SK-N-SH (cell line): ENCODE results near the gene SLAMF8. TPM values are rescaled to one million over a fixed set of nuclear protein-coding genes. Genes with fewer than 3 reads are reported as not detected.

Source experiments
- CHD2 ChIP-seq: fragments of 150-350 bp; IDR thresholded peaks from 2 replicates; pipeline ENCODE4 v1.6.1; 2018; ENCODE audit warnings: low read length; ENCODE audit not compliant: partially characterized antibody
- EP300 ChIP-seq, 2 experiments: IDR thresholded peaks; 2 replicates each; pipeline versions ENCODE4 v1.4.0 to v1.6.1; 2012; ENCODE audit warnings: borderline replicate concordance in 1 of 2, low read depth in 1 of 2, low read length in 1 of 2
- EZH2phosphoT487 ChIP-seq: fragments of 200-600 bp; sonication (generic); IDR thresholded peaks from 2 replicates; pipeline ENCODE4 v1.6.1; 2017; ENCODE audit warnings: low read depth, mixed run types, mild to moderate bottlenecking, antibody characterized with exemption, moderate library complexity, borderline replicate concordance
- FOXM1 ChIP-seq: IDR thresholded peaks from 2 replicates; pipeline ENCODE4 v1.4.0; 2012; ENCODE audit warnings: low read depth, mild to moderate bottlenecking
- GABPA ChIP-seq: IDR thresholded peaks from 2 replicates; pipeline ENCODE4 v1.4.0; 2012; ENCODE audit warnings: low read depth, mild to moderate bottlenecking
- JUND ChIP-seq: IDR thresholded peaks from 2 replicates; pipeline ENCODE4 v1.4.0; 2012
- MEF2A ChIP-seq: IDR thresholded peaks from 2 replicates; pipeline ENCODE4 v1.4.0; 2012; ENCODE audit warnings: low read depth, borderline replicate concordance
- MXI1 ChIP-seq: IDR thresholded peaks from 2 replicates; pipeline ENCODE4 v1.6.1; 2012; ENCODE audit warnings: mild to moderate bottlenecking, low read depth, low read length, improper control_type of control experiment
- RAD21 ChIP-seq: IDR thresholded peaks from 2 replicates; pipeline ENCODE4 v1.6.1; 2012; ENCODE audit warnings: mild to moderate bottlenecking, low read length
- RCOR1 ChIP-seq: fragments of 150-350 bp; IDR thresholded peaks from 2 replicates; pipeline ENCODE4 v1.6.1; 2017; ENCODE audit warnings: antibody characterized with exemption, low read length
- RFX5 ChIP-seq: IDR thresholded peaks from 2 replicates; pipeline ENCODE4 v1.6.1; 2012; ENCODE audit warnings: mild to moderate bottlenecking, improper control_type of control experiment, low read length
- RXRA ChIP-seq: IDR thresholded peaks from 2 replicates; pipeline ENCODE4 v1.4.0; 2012; ENCODE audit warnings: low read depth, mild to moderate bottlenecking, borderline replicate concordance
- SIN3A ChIP-seq: IDR thresholded peaks from 2 replicates; pipeline ENCODE4 v1.6.1; 2012; ENCODE audit warnings: low read depth, mild to moderate bottlenecking, low read length, moderate library complexity, borderline replicate concordance
- SMC3 ChIP-seq: IDR thresholded peaks from 2 replicates; pipeline ENCODE4 v1.6.1; 2012; ENCODE audit warnings: low read depth, low read length, improper control_type of control experiment
- TCF12 ChIP-seq: IDR thresholded peaks from 2 replicates; pipeline ENCODE4 v1.4.0; 2012
- polyA plus RNA-seq, 3 experiments: library from polyadenylated mRNA; depleted of rRNA; stranded (reverse); fragments of >200 nt; gene quantifications; 2 replicates each; pipeline ENCODE4 v1.2.3, GENCODE V29; 2012
- TF ChIP-seq, protein P1 (sequence below): IDR thresholded peaks from 2 replicates; pipeline ENCODE4 v1.6.1; 2012; ENCODE audit warnings: mild to moderate bottlenecking, low read depth, low read length, moderate library complexity
- TF ChIP-seq, protein P2 (sequence below): IDR thresholded peaks from 2 replicates; pipeline ENCODE4 v1.4.0; 2012; ENCODE audit warnings: low read depth, borderline replicate concordance
- TF ChIP-seq, protein P3 (sequence below): IDR thresholded peaks from 2 replicates; pipeline ENCODE4; 2012
- TF ChIP-seq, protein P4 (sequence below): fragments of 200-600 bp; sonication (generic); IDR thresholded peaks from 2 replicates; pipeline ENCODE4 v1.6.1; 2017; ENCODE audit warnings: antibody characterized with exemption, mild to moderate bottlenecking, moderate library complexity
- TF ChIP-seq, protein P5 (sequence below): fragments of 150-350 bp; IDR thresholded peaks from 2 replicates; pipeline ENCODE4 v1.6.1; 2016; ENCODE audit warnings: mild to moderate bottlenecking, low read depth, low read length

Gene SLAMF8
- polyA plus RNA-seq, 1 of the 3 experiments (the other 2 are of a cell fraction), result not detected

DNA sequence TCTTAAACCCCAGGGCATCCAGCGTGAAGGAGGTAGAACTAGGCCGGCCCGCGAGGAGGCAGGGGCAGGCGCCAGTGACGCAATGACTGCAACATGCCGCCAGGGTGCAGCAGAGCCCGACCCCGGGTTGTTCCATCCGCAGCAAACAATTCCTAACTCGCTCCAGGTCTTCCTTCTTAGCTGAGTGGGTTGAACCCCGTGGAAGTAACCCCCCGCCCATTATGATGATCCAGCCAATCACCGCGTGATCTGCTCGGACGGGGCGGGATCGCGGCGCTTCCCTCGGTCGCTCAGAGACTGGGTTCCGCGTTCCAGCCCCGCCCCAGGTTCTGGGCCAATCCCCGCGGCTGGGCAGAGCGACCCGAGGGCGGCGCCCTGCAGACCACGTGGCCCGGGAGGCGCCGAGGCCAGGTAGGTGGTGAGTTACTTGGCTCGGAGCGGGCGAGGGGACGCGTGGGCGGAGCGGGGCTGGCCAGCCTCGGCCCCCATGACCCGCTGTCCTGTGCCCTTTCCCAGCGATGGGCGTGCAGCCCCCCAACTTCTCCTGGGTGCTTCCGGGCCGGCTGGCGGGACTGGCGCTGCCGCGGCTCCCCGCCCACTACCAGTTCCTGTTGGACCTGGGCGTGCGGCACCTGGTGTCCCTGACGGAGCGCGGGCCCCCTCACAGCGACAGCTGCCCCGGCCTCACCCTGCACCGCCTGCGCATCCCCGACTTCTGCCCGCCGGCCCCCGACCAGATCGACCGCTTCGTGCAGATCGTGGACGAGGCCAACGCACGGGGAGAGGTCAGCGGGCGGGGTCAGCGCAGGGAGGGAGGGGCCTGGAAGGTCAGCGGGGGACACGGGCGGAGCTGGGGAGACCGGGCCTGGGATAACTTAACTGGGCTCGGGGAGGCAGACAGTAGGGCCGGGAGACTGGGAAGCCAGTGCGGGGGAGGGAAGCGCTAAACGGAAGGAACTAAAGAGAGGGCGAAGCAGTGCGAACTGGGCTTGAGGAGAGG, 45.8 kb upstream of the SLAMF8 start, which contains the start of gene DUSP23 (continued):
- TF ChIP-seq, protein P1, sequence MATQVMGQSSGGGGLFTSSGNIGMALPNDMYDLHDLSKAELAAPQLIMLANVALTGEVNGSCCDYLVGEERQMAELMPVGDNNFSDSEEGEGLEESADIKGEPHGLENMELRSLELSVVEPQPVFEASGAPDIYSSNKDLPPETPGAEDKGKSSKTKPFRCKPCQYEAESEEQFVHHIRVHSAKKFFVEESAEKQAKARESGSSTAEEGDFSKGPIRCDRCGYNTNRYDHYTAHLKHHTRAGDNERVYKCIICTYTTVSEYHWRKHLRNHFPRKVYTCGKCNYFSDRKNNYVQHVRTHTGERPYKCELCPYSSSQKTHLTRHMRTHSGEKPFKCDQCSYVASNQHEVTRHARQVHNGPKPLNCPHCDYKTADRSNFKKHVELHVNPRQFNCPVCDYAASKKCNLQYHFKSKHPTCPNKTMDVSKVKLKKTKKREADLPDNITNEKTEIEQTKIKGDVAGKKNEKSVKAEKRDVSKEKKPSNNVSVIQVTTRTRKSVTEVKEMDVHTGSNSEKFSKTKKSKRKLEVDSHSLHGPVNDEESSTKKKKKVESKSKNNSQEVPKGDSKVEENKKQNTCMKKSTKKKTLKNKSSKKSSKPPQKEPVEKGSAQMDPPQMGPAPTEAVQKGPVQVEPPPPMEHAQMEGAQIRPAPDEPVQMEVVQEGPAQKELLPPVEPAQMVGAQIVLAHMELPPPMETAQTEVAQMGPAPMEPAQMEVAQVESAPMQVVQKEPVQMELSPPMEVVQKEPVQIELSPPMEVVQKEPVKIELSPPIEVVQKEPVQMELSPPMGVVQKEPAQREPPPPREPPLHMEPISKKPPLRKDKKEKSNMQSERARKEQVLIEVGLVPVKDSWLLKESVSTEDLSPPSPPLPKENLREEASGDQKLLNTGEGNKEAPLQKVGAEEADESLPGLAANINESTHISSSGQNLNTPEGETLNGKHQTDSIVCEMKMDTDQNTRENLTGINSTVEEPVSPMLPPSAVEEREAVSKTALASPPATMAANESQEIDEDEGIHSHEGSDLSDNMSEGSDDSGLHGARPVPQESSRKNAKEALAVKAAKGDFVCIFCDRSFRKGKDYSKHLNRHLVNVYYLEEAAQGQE, result no peak
- 0 out of 2 replicates have a peak, but pooled peaks have one; percentile 4 for TF ChIP-seq GABPA
- TF ChIP-seq, protein P2, sequence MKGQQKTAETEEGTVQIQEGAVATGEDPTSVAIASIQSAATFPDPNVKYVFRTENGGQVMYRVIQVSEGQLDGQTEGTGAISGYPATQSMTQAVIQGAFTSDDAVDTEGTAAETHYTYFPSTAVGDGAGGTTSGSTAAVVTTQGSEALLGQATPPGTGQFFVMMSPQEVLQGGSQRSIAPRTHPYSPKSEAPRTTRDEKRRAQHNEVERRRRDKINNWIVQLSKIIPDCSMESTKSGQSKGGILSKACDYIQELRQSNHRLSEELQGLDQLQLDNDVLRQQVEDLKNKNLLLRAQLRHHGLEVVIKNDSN, result peak; percentile 93
- TF ChIP-seq SMC3, result peak; percentile 92
- no peak for TF ChIP-seq TCF12
- TF ChIP-seq SIN3A, result no peak
- TF ChIP-seq CHD2, result peak; percentile 75
- peak; percentile 81 for TF ChIP-seq RFX5
- no peak for TF ChIP-seq EZH2phosphoT487
- no peak for TF ChIP-seq RCOR1
- TF ChIP-seq FOXM1, result no peak
- TF ChIP-seq, protein P3, sequence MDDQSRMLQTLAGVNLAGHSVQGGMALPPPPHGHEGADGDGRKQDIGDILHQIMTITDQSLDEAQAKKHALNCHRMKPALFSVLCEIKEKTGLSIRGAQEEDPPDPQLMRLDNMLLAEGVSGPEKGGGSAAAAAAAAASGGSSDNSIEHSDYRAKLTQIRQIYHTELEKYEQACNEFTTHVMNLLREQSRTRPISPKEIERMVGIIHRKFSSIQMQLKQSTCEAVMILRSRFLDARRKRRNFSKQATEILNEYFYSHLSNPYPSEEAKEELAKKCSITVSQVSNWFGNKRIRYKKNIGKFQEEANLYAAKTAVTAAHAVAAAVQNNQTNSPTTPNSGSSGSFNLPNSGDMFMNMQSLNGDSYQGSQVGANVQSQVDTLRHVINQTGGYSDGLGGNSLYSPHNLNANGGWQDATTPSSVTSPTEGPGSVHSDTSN, result peak; percentile 42
- TF ChIP-seq JUND, result no peak
- TF ChIP-seq RAD21, result peak; percentile 87
- 0 out of 4 replicates have a peak, but pooled peaks of 1 of the 2 experiments have one; percentile 48 for TF ChIP-seq EP300 (IDR thresholded peaks at IDR 0.05; ENCODE audit: borderline replicate concordance in 1 of 2, low read depth in 1 of 2, low read length in 1 of 2)
- TF ChIP-seq, protein P4, sequence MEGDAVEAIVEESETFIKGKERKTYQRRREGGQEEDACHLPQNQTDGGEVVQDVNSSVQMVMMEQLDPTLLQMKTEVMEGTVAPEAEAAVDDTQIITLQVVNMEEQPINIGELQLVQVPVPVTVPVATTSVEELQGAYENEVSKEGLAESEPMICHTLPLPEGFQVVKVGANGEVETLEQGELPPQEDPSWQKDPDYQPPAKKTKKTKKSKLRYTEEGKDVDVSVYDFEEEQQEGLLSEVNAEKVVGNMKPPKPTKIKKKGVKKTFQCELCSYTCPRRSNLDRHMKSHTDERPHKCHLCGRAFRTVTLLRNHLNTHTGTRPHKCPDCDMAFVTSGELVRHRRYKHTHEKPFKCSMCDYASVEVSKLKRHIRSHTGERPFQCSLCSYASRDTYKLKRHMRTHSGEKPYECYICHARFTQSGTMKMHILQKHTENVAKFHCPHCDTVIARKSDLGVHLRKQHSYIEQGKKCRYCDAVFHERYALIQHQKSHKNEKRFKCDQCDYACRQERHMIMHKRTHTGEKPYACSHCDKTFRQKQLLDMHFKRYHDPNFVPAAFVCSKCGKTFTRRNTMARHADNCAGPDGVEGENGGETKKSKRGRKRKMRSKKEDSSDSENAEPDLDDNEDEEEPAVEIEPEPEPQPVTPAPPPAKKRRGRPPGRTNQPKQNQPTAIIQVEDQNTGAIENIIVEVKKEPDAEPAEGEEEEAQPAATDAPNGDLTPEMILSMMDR, result peak; percentile 86
- TF ChIP-seq RXRA, result no peak
- TF ChIP-seq MXI1, result peak; percentile 93
- TF ChIP-seq MEF2A, result no peak
- TF ChIP-seq, protein P5, sequence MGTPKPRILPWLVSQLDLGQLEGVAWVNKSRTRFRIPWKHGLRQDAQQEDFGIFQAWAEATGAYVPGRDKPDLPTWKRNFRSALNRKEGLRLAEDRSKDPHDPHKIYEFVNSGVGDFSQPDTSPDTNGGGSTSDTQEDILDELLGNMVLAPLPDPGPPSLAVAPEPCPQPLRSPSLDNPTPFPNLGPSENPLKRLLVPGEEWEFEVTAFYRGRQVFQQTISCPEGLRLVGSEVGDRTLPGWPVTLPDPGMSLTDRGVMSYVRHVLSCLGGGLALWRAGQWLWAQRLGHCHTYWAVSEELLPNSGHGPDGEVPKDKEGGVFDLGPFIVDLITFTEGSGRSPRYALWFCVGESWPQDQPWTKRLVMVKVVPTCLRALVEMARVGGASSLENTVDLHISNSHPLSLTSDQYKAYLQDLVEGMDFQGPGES, result no peak
